Duodenal mucosa (tissue), 2 donors: Measurements from ENCODE around the gene EFCAB8.
"Not testable (repeated sequence)": the region's sequence is repeated elsewhere in the genome, so short reads cannot be mapped to it uniquely, and the experiment has no call there.

Experiments
- H3K27ac ChIP-seq: one replicate; pipeline ENCODE4 v1.7.0; 2013; ENCODE audit warnings: low read depth, low read length
- H3K27me3 ChIP-seq, 2 donors: one replicate each; pipeline ENCODE4 v1.7.0; 2013; ENCODE audit warnings: low read length in 2 of 2, control low read depth in 1 of 2; ENCODE audit not compliant: insufficient read depth in 2 of 2, control insufficient read depth in 1 of 2
- H3K36me3 ChIP-seq, 2 donors: one replicate each; pipeline ENCODE4 v1.7.0; 2013; ENCODE audit warnings: low read length in 2 of 2, control low read depth in 1 of 2; ENCODE audit not compliant: insufficient read depth in 2 of 2, control insufficient read depth in 1 of 2
- H3K4me1 ChIP-seq, 2 donors: one replicate each; pipeline ENCODE4 v1.7.0; 2013; ENCODE audit warnings: low read length in 2 of 2, control low read depth in 1 of 2; ENCODE audit not compliant: insufficient read depth in 2 of 2, control insufficient read depth in 1 of 2
- H3K4me3 ChIP-seq, 2 donors: one replicate each; pipeline ENCODE4 v1.7.0; 2013; ENCODE audit warnings: low read length in 2 of 2, low read depth in 1 of 2
- H3K9ac ChIP-seq, 2 donors: one replicate each; pipeline ENCODE4 v1.7.0; 2013; ENCODE audit warnings: low read length in 2 of 2, low read depth in 1 of 2
- H3K9me3 ChIP-seq, 2 donors: one replicate each; pipeline ENCODE4 v1.7.0; 2013; ENCODE audit warnings: low read length in 2 of 2, control low read depth in 1 of 2; ENCODE audit not compliant: control insufficient read depth in 1 of 2

EFCAB8 gene

DNA sequence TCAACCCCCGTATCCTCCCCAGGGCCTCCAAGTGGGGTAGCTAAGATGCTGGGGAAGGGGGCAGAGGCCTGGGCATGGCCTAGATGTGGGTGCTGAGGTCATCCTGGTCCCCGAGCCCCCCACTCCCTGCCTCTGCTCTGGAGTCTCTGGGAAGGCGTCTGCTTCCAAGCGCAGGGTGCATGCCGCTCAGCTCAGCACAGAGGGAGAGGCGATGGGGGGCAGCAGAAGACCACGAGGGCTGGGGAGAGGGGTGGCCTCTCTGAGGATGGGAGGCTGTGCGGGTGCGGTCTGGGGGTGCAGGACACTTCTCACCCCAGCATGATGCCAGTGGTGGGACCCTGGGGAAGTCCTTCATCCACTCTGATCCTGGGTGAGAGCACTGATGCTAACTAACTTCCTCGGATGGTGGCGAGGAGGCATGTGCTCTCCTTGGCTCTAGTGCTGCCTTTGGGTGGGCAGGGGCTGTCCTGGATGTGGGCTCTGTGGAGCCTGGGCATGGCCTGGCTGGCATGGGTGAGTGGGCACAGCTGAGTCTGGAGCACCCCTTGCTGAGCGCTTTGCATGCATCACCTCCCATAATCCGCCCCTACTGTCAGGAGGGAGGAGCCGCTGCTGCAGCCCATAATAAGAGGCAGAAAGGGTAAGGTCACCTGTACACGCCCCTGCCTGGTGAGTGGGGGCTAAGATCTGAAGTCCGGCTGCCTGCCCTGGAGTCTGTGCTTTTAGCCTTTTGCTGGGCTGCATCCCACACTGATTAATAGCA, 34.7 kb downstream of the EFCAB8 start:
- H3K9me3 ChIP-seq: no peaks in the 10 kb centered on the region
- no peak overlapping the region for H3K4me3 ChIP-seq
- H3K9ac ChIP-seq: no peak overlapping the region
- no peak overlapping the region for H3K27ac ChIP-seq
- H3K36me3 ChIP-seq: no peaks in the 10 kb centered on the region
- no peaks in the 10 kb centered on the region for H3K4me1 ChIP-seq
- no peaks in the 10 kb centered on the region for H3K27me3 ChIP-seq

DNA sequence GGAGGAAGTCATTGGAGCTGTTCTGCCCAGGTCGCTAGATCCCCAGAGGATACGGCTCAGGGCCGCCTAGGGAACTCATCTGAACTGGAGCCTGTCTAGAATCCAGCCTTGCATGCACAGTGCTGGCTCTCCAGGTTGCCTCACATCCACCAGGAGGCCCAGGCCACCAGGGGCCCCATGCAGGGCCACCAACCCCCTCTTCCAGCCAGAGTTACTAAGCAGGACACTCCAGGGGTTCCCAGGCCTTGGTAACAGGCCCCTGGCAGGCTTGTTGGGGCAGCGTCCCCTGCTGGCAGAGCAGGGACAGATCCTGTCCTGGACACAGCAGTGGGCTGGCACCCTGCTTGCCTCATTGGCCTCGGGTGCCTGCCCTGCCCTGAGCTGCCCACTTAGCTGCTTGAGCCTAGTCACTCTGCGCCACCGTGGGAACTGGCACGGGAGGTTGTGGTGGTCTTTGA, 35.3 kb downstream of the EFCAB8 start:
- no peaks in the 10 kb centered on the region for H3K36me3 ChIP-seq

GRCh38 chr20:32894711-32895355, 36.1 kb downstream of the EFCAB8 start:
- Histone ChIP-seq H3K9me3 (no peaks in the 10 kb centered on the region), H3K27ac (no peak overlapping the region), H3K9ac (no peak overlapping the region), H3K27me3 (no peaks in the 10 kb centered on the region), H3K36me3 (no peaks in the 10 kb centered on the region), H3K4me3 (no peak overlapping the region), H3K4me1 (no peaks in the 10 kb centered on the region)

More for the DNA sequence above, 35.3 kb downstream of the EFCAB8 start:
- H3K9ac ChIP-seq: no peak overlapping the region
- no peaks in the 10 kb centered on the region for H3K4me1 ChIP-seq
- no peak overlapping the region for H3K4me3 ChIP-seq
- H3K9me3 ChIP-seq: no peaks in the 10 kb centered on the region
- no peak overlapping the region for H3K27ac ChIP-seq
- H3K27me3 ChIP-seq: no peaks in the 10 kb centered on the region

DNA sequence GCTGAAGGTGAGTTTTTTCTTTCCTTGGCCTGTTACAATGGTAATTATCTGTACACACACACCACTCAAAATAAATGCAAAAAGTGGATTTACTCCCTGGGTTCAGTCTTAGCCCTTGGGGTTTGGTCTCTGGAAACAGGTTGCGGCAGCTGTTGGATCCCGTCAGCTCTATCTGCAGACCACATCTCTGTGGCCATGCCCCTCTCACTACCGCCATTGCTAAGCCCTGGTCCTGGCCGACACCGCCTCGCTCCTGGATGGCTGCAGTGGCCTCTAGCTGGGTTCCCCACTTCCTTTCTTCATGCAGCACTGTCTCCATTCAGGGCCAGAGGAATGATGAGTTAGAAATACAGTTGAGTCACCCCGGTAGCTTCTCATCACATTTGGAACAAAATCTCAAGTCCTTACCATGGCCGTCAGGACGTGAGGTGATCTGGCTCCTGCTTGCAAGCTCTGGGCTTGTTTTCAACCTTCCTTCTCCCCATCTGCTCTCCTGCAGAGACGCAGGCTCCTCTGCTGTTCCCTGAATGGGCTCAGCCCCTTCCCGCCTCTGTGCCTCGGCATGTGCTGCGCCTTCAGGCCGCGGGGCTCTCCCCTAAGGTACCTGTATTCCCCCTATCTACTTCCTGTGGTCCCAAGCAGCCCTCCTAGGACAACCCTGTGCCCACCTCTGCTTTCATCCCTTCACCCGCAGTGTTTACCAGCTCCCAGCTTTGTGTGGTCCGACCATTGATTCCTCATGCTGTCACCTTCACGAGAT, 38.0 kb downstream of the EFCAB8 start:
- Histone ChIP-seq H3K36me3 (no peaks in the 10 kb centered on the region), H3K9ac (no peak overlapping the region), H3K27ac (no peak overlapping the region), H3K4me1 (no peaks in the 10 kb centered on the region), H3K9me3 (no peaks in the 10 kb centered on the region), H3K27me3 (no peaks in the 10 kb centered on the region), H3K4me3 (no peak overlapping the region)

- Histone ChIP-seq H3K9me3 (no peaks in the 10 kb centered on the region), H3K36me3 (no peaks in the 10 kb centered on the region), H3K4me1 (no peaks in the 10 kb centered on the region), H3K27ac (no peak overlapping the region), H3K27me3 (no peaks in the 10 kb centered on the region), H3K4me3 (no peak overlapping the region), H3K9ac (no peak overlapping the region)
Observed at GRCh38 chr20:32898729-32899128, 40.0 kb downstream of the EFCAB8 start.

DNA sequence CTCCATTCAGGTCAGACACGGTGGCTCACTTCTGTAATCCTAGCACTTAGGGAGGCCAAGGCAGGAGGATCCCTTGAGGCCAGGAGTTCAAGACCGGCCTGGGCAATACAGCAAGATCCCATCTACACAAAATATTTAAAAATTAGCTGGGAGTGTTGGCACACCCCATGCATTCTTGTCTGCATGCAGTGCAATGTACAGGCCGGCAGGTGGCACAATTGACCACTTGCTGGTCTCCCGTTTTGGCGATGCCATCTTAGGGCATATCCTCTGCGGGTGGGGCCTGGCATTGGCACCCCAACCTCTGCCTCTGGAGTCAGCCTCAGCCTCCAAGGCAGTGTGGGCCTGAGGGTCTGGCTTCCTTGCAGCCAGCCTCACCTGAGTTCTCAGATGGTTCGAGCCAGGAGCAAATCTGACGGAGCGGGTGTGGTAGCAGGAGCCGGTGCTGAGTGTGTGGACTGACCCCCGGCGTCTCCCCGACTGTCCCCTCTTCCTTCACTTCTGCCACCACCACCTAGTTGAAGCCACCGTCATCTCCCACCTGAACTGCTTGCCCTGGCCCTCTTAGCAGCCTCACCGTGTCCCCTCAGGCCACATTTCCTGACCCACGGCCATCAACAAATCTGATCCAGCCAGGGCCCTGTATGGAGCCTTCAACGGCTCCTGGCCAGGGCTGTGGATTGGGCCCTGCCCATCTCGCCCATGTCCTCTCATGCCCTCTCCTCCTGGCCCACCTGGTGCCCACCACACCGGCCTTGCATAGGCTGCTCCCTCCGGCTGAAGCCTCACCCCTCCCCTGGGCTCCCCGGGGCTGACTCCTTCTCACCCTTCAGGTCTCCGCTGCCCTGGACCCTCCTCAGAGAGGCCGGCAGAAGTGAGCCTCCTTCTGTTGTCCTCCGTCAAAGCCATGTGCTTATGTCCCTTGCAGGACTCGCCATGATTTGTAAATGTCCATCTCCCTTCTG, 44.0 kb downstream of the EFCAB8 start:
- Histone ChIP-seq H3K27ac (no peak overlapping the region), H3K9me3 (no peaks in the 10 kb centered on the region), H3K4me3 (no peak overlapping the region), H3K9ac (no peak overlapping the region), H3K27me3 (no peaks in the 10 kb centered on the region), H3K4me1 (no peaks in the 10 kb centered on the region), H3K36me3 (no peaks in the 10 kb centered on the region)

GRCh38 chr20:32903666-32904175, 45.0 kb downstream of the EFCAB8 start:
- Histone ChIP-seq H3K4me1 (no peaks in the 10 kb centered on the region), H3K27me3 (no peaks in the 10 kb centered on the region), H3K27ac (no peak overlapping the region), H3K9ac (no peak overlapping the region), H3K4me3 (no peak overlapping the region), H3K9me3 (no peaks in the 10 kb centered on the region), H3K36me3 (no peaks in the 10 kb centered on the region)

DNA sequence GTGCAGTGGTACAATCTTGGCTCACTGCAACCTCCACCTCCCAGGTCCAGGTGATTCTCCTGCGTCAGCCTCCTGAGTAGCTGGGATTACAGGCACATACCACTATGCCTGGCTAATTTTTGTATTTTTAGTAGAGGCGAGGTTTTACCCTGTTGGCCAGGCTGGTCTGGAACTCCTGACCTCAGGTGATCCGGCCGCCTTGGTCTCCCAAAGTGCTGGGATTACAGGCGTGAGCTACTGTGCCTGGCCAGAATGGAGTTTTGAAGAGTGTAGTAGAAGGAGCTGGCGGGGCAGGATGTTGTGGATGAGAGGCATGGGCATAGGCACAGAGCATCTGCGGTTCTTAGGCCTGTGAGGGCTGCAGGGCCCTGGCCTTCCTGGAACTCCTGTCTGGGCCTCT, 46.0 kb downstream of the EFCAB8 start:
- H3K4me3 ChIP-seq, H3K27ac ChIP-seq, H3K4me1 ChIP-seq, H3K9ac ChIP-seq, H3K9me3 ChIP-seq, H3K36me3 ChIP-seq, H3K27me3 ChIP-seq: not testable (repeated sequence)

DNA sequence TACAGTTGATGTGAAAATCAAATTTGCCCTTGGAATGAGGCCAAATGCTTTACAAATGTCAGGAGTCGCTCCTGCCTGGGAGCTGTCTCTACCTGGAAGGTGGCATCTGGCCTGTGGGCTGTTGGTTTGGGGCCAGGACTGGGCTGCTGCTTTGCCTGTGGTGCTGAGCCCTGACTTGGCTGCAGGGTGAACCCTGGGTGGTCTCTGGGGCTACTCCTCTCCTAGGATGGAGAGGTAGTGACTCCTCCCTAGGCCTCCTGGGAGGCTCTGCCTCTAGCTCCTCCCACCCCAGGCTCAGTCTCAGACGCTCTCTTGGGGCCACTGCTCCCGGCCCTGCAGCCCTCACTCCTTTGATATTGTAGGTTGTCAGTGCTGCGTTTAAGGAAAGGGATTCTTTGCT, 47.5 kb downstream of the EFCAB8 start:
- H3K9ac ChIP-seq: no peak overlapping the region
- H3K36me3 ChIP-seq: no peaks in the 10 kb centered on the region
- no peak overlapping the region for H3K4me3 ChIP-seq
- H3K4me1 ChIP-seq: no peaks in the 10 kb centered on the region
- H3K27ac ChIP-seq: no peak overlapping the region
- H3K27me3 ChIP-seq: no peaks in the 10 kb centered on the region
- no peaks in the 10 kb centered on the region for H3K9me3 ChIP-seq
